Upper lobe of right lung (tissue), 1 donor: ENCODE results near the gene DEFB131B. TPM values are rescaled to one million over a fixed set of nuclear protein-coding genes. Genes with fewer than 3 reads are reported as not detected.
"Not testable (repeated sequence)": the region's sequence is repeated elsewhere in the genome, so short reads cannot be mapped to it uniquely, and the experiment has no call there.

Source experiments
- ATAC-seq: fragments of 200-7000 bp; cut with Tn5 transposase; one replicate; pipeline ENCODE4 v1.9.1; 2020; ENCODE audit warnings: mild to moderate bottlenecking, moderate library complexity
- DNase-seq: peaks from one replicate; pipeline ENCODE4 v3.0.0-alpha.2; 2020
- H3K27ac ChIP-seq: fragments of 200-600 bp; one replicate; pipeline ENCODE4 v1.8.0; 2022
- H3K27me3 ChIP-seq: fragments of 200-600 bp; one replicate; pipeline ENCODE4 v1.8.0; 2022; ENCODE audit warnings: mild to moderate bottlenecking
- H3K36me3 ChIP-seq: fragments of 200-600 bp; one replicate; pipeline ENCODE4 v1.8.0; 2022
- H3K4me1 ChIP-seq: fragments of 200-600 bp; one replicate; pipeline ENCODE4 v1.8.0; 2022
- H3K4me3 ChIP-seq: fragments of 200-600 bp; one replicate; pipeline ENCODE4 v1.8.0; 2022; ENCODE audit warnings: mild to moderate bottlenecking
- H3K9me3 ChIP-seq: fragments of 200-600 bp; one replicate; pipeline ENCODE4 v1.8.0; 2022
- CTCF ChIP-seq: fragments of 200-600 bp; IDR thresholded peaks from one replicate; pipeline ENCODE4 v1.8.0; 2022; ENCODE audit warnings: antibody characterized with exemption
- intact Hi-C: fragments of 100-400 bp; cut with DNase I; formaldehyde crosslinking; loops from one replicate; pipeline ENCODE4 v1.11.0; 2022
- total RNA-seq: library from RNA; stranded (reverse); fragmentation: NEBNext Ultra II Directional; extraction: Animal tissue kit (Norgen Biotek cat#: 25700); gene quantifications from one replicate; pipeline ENCODE4 v1.2.1, GENCODE V29; 2021
- donor health status: DM: no; HTN: yes; CAD: no; lungs with severe emphysema.

DEFB131B gene
- total RNA-seq, 1 donor from 2014 or later = not detected

- H3K27me3 ChIP-seq = no peaks in the 10 kb centered on the region
- DNase-seq (no peak), ATAC-seq (no peak)
- TF ChIP-seq CTCF = no peak
- H3K4me3 ChIP-seq = no peak overlapping the region
- no peak overlapping the region for H3K27ac ChIP-seq
- intact Hi-C loops = no loop called here
- H3K9me3 ChIP-seq = no peaks in the 10 kb centered on the region
- H3K36me3 ChIP-seq = peaks cover 11% of the 10 kb centered on the region
- H3K4me1 ChIP-seq = no peaks in the 10 kb centered on the region
These were observed 30.0 kb downstream of the DEFB131B start for GRCh38 chr11:71908218-71908617.

GRCh38 chr11:71910775-71911174, 32.5 kb downstream of the DEFB131B start:
- ATAC-seq, intact Hi-C loops, H3K4me3 ChIP-seq, H3K4me1 ChIP-seq, DNase-seq, H3K9me3 ChIP-seq, H3K27ac ChIP-seq, H3K27me3 ChIP-seq: not testable (repeated sequence)
- peaks cover 26% of the 10 kb centered on the region for H3K36me3 ChIP-seq

- H3K4me3 ChIP-seq, ATAC-seq, H3K27me3 ChIP-seq, intact Hi-C loops, H3K9me3 ChIP-seq, DNase-seq, H3K4me1 ChIP-seq, H3K27ac ChIP-seq: not testable (repeated sequence)
- peaks cover 33% of the 10 kb centered on the region for H3K36me3 ChIP-seq
These were observed 33.2 kb downstream of the DEFB131B start for GRCh38 chr11:71911321-71911985.

- H3K9me3 ChIP-seq, intact Hi-C loops, H3K4me3 ChIP-seq, H3K27ac ChIP-seq, ATAC-seq, H3K4me1 ChIP-seq, DNase-seq, H3K27me3 ChIP-seq: not testable (repeated sequence)
- H3K36me3 ChIP-seq = peaks cover 38% of the 10 kb centered on the region
These were observed 33.7 kb downstream of the DEFB131B start for GRCh38 chr11:71911986-71912340.

GRCh38 chr11:71913756-71914526, 35.7 kb downstream of the DEFB131B start:
- DNase-seq (no peak), ATAC-seq (no peak)
- Histone ChIP-seq H3K27ac (no peak overlapping the region), H3K4me3 (no peak overlapping the region), H3K36me3 (peaks cover 49% of the 10 kb centered on the region), H3K27me3 (no peaks in the 10 kb centered on the region), H3K4me1 (no peaks in the 10 kb centered on the region), H3K9me3 (no peaks in the 10 kb centered on the region)
- intact Hi-C loops = no loop called here
- TF ChIP-seq CTCF = no peak

GRCh38 chr11:71914617-71915189, 36.5 kb downstream of the DEFB131B start:
- intact Hi-C loops = no loop called here
- Histone ChIP-seq H3K9me3 (no peaks in the 10 kb centered on the region), H3K4me1 (no peaks in the 10 kb centered on the region), H3K27me3 (no peaks in the 10 kb centered on the region), H3K36me3 (peaks cover 49% of the 10 kb centered on the region), H3K27ac (no peak overlapping the region), H3K4me3 (no peak overlapping the region)
- ATAC-seq (no peak), DNase-seq (no peak)
- no peak for TF ChIP-seq CTCF

GRCh38 chr11:71917646-71918140, 39.4 kb downstream of the DEFB131B start:
- Histone ChIP-seq H3K9me3 (no peaks in the 10 kb centered on the region), H3K4me1 (no peaks in the 10 kb centered on the region), H3K36me3 (peaks cover 46% of the 10 kb centered on the region), H3K27ac (no peak overlapping the region), H3K4me3 (no peak overlapping the region), H3K27me3 (no peaks in the 10 kb centered on the region)
- no peak for TF ChIP-seq CTCF
- DNase-seq = no peak
- ATAC-seq = no peak
- intact Hi-C loops = no loop called here
